Neural crest cell (in vitro differentiated cells): ENCODE measurements around the gene ZFAND3. TPM values are rescaled to one million over a fixed set of nuclear protein-coding genes. Genes with fewer than 3 reads are reported as not detected.

Experiments
- DNase-seq: peaks from one replicate; pipeline ENCODE4 v3.0.0; 2021; ENCODE audit warnings: low read depth, mixed read lengths, low spot score
- H3K27ac Mint-ChIP-seq: one replicate; pipeline ENCODE4 v1.8.0; 2021; ENCODE audit warnings: mild to moderate bottlenecking, mixed read lengths; ENCODE audit not compliant: unreplicated experiment
- H3K27me3 Mint-ChIP-seq: 2 replicates; pipeline ENCODE4 v1.8.0; 2021; ENCODE audit warnings: low read depth, mild to moderate bottlenecking, mixed read lengths
- H3K36me3 Mint-ChIP-seq: 2 replicates; pipeline ENCODE4 v1.8.0; 2021; ENCODE audit warnings: low read depth, mild to moderate bottlenecking, mixed read lengths
- H3K4me1 Mint-ChIP-seq: 2 replicates; pipeline ENCODE4 v1.8.0; 2021; ENCODE audit warnings: mixed read lengths
- H3K4me3 Mint-ChIP-seq: one replicate; pipeline ENCODE4 v1.8.0; 2021; ENCODE audit warnings: mild to moderate bottlenecking, mixed read lengths
- H3K9me3 Mint-ChIP-seq: 2 replicates; pipeline ENCODE4 v1.8.0; 2021; ENCODE audit warnings: mixed read lengths
- CTCF ChIP-seq: fragments of 200-600 bp; sonication (generic); conservative IDR thresholded peaks from 2 replicates; pipeline ENCODE4 v1.5.0; 2021; ENCODE audit warnings: antibody characterized with exemption, mild to moderate bottlenecking
- total RNA-seq: library from RNA; stranded (reverse); gene quantifications from 2 replicates; pipeline ENCODE4 v1.2.1, GENCODE V29; 2021

ZFAND3 gene
- total RNA-seq, 1 donor from 2014 or later, result 65.9 TPM

- no peaks in the 10 kb centered on the region for H3K9me3 Mint-ChIP-seq
- peak overlapping the region; percentile 57 for H3K27ac Mint-ChIP-seq
- H3K4me1 Mint-ChIP-seq, result peaks cover 33% of the 10 kb centered on the region
- H3K36me3 Mint-ChIP-seq, result peaks cover 2% of the 10 kb centered on the region
- no peak overlapping the region for H3K4me3 Mint-ChIP-seq
- DNase-seq, result no peak
- TF ChIP-seq CTCF, result no peak
- H3K27me3 Mint-ChIP-seq, result no peaks in the 10 kb centered on the region
Measured at GRCh38 chr6:38174806-38175495, 355.4 kb downstream of the ZFAND3 start.

- no peak for DNase-seq
- no peak for TF ChIP-seq CTCF
- H3K36me3 Mint-ChIP-seq, result peaks cover 2% of the 10 kb centered on the region
- H3K4me3 Mint-ChIP-seq, result no peak overlapping the region
- no peaks in the 10 kb centered on the region for H3K9me3 Mint-ChIP-seq
- H3K27me3 Mint-ChIP-seq, result no peaks in the 10 kb centered on the region
- no peak overlapping the region for H3K27ac Mint-ChIP-seq
- peaks cover 29% of the 10 kb centered on the region for H3K4me1 Mint-ChIP-seq
Measured at GRCh38 chr6:38175786-38176185, 356.3 kb downstream of the ZFAND3 start.

GRCh38 chr6:38176797-38177751 is 357.5 kb downstream of the ZFAND3 start:
- H3K4me1 Mint-ChIP-seq, result peaks cover 26% of the 10 kb centered on the region
- H3K4me3 Mint-ChIP-seq, result peak overlapping the region; percentile 5
- no peak for DNase-seq
- H3K9me3 Mint-ChIP-seq, result no peaks in the 10 kb centered on the region
- no peak for TF ChIP-seq CTCF
- H3K36me3 Mint-ChIP-seq, result peaks cover 2% of the 10 kb centered on the region
- H3K27ac Mint-ChIP-seq, result no peak overlapping the region
- no peaks in the 10 kb centered on the region for H3K27me3 Mint-ChIP-seq

GRCh38 chr6:38177882-38178583 is 358.5 kb downstream of the ZFAND3 start:
- Mint-ChIP-seq H3K9me3 (no peaks in the 10 kb centered on the region), H3K4me3 (no peak overlapping the region), H3K27ac (no peak overlapping the region), H3K27me3 (no peaks in the 10 kb centered on the region), H3K4me1 (peaks cover 26% of the 10 kb centered on the region), H3K36me3 (peaks cover 2% of the 10 kb centered on the region)
- TF ChIP-seq CTCF, result no peak
- DNase-seq, result no peak

- Mint-ChIP-seq H3K9me3 (no peaks in the 10 kb centered on the region), H3K4me1 (peaks cover 26% of the 10 kb centered on the region), H3K4me3 (no peak overlapping the region), H3K27ac (no peak overlapping the region), H3K36me3 (peaks cover 2% of the 10 kb centered on the region), H3K27me3 (no peaks in the 10 kb centered on the region)
- no peak for DNase-seq
- no peak for TF ChIP-seq CTCF
Measured at GRCh38 chr6:38178584-38178886, 359.0 kb downstream of the ZFAND3 start.
